Neural cell (in vitro differentiated cells): ENCODE measurements around the gene RAB22A.

ENCODE experiments used
- EZH2 ChIP-seq: fragments of 200-600, 300-800 bp; shearing (Covaris generic), sonication (generic); IDR thresholded peaks from 2 replicates; pipeline ENCODE4 v1.6.1; 2014; ENCODE audit warnings: antibody characterized with exemption, low read length, borderline replicate concordance, mild to moderate bottlenecking; ENCODE audit not compliant: insufficient read depth, poor library complexity, severe bottlenecking
- TF ChIP-seq, protein P1 (sequence below): fragments of 450-650 bp; IDR thresholded peaks from 2 replicates; pipeline ENCODE4 v1.5.1; 2014; ENCODE audit warnings: antibody characterized with exemption, mild to moderate bottlenecking, moderate library complexity; ENCODE audit not compliant: poor library complexity, severe bottlenecking

DNA sequence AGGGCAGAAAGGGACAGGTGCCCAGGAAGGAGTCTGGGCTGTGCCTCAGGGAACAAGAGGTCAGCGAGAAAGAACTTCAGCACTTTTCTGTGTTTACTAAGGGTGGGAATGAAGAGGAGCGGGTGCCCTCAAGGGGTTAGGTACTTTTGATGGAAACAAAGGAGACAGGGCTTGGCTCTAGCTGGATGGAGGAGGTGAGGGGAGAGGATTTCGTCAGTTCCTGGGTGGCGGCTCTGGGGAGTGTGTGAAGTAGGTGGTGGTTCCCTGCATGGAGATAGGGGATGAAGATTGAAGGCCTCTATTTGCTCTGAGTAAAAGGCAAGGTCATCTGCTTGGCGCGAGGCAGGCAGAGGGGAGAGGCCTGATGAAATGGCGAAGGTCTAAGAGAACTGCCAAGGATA, 41.1 kb upstream of the RAB22A start:
- TF ChIP-seq, protein P1, sequence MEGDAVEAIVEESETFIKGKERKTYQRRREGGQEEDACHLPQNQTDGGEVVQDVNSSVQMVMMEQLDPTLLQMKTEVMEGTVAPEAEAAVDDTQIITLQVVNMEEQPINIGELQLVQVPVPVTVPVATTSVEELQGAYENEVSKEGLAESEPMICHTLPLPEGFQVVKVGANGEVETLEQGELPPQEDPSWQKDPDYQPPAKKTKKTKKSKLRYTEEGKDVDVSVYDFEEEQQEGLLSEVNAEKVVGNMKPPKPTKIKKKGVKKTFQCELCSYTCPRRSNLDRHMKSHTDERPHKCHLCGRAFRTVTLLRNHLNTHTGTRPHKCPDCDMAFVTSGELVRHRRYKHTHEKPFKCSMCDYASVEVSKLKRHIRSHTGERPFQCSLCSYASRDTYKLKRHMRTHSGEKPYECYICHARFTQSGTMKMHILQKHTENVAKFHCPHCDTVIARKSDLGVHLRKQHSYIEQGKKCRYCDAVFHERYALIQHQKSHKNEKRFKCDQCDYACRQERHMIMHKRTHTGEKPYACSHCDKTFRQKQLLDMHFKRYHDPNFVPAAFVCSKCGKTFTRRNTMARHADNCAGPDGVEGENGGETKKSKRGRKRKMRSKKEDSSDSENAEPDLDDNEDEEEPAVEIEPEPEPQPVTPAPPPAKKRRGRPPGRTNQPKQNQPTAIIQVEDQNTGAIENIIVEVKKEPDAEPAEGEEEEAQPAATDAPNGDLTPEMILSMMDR, result no peak
- no peak for TF ChIP-seq EZH2
